Measurements from ENCODE around the gene CDH1. TPM values are rescaled to one million over a fixed set of nuclear protein-coding genes. Genes with fewer than 3 reads are reported as not detected.

Gene CDH1
- polyA plus RNA-seq, 3 donors = 0.05 to 0.13 TPM; not detected in 1

DNA sequence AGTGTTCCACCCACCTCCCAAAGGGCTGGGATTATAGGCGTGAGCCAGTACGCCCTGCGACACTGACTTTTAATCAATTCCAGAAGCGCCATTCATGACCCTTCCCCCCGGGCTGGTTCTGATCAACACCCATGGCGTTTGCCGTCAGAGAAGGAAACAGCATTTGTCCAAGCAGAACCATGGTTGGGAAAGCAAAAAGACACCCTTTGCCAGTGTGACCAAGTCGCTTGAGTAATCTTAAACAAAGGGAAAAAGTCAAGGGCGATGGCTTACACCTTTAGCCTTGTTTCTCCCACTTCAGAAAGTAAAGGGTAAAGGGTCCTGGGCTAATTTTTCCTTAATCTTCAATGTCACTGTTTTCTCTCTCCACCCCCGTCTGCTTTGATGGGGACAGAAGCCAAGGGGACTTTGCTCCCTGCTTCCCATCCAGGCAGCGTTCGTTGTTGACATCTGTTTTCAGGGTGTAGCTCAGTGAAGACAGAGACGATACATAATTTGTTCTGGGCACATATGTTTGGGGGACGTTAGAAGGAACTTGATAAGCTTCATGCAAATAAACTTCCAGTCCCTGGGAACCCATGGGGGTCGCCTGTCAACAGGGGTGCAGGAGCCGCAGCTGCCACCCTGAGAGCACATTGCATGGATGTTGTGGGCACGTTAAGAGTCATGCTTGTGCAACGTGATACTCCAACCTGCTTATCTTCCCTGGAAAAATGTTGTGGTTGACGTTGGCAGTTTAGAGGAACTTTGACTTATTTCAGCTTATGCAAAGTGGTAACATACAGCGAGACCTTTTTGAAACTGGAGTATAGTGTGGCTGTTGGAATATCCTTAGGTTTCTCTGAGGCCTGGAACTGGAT, 55.6 kb downstream of the CDH1 start:
- Mint-ChIP-seq H3K4me1 (peaks cover 36% of the 10 kb centered on the region), H3K4me3 (no peak overlapping the region), H3K36me3 (no peaks in the 10 kb centered on the region), H3K27me3 (ENCODE audit: low read depth in 3 of 3) (peaks cover 0 to 3% (median 2%) of the 10 kb centered on the region in 3 donors), H3K9me3 (no peaks in the 10 kb centered on the region), H3K27ac (no peak overlapping the region)
- TF ChIP-seq, protein P1, sequence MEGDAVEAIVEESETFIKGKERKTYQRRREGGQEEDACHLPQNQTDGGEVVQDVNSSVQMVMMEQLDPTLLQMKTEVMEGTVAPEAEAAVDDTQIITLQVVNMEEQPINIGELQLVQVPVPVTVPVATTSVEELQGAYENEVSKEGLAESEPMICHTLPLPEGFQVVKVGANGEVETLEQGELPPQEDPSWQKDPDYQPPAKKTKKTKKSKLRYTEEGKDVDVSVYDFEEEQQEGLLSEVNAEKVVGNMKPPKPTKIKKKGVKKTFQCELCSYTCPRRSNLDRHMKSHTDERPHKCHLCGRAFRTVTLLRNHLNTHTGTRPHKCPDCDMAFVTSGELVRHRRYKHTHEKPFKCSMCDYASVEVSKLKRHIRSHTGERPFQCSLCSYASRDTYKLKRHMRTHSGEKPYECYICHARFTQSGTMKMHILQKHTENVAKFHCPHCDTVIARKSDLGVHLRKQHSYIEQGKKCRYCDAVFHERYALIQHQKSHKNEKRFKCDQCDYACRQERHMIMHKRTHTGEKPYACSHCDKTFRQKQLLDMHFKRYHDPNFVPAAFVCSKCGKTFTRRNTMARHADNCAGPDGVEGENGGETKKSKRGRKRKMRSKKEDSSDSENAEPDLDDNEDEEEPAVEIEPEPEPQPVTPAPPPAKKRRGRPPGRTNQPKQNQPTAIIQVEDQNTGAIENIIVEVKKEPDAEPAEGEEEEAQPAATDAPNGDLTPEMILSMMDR (IDR thresholded peaks at IDR 0.05) = no peak
- Histone ChIP-seq H3K4me3 (replicated peaks in 1 of 3; ENCODE audit: low read depth in 2 of 3, low read length in 3 of 3) (no peak overlapping the region), H2AFZ (ENCODE audit: insufficient read depth, low read depth, low read length, poor library complexity, severe bottlenecking) (no peak overlapping the region), H3K4me2 (replicated peaks; ENCODE audit: extremely low read depth, low read length, poor library complexity, severe bottlenecking) (no peak overlapping the region), H3K27ac (ENCODE audit: low read depth in 1 of 2, low read length in 2 of 2) (no peak overlapping the region), H3K4me1 (ENCODE audit: control insufficient read depth in 1 of 2, insufficient read depth in 2 of 2, low read length in 2 of 2) (peaks cover 28 to 30% of the 10 kb centered on the region in 2 donors), H3K36me3 (replicated peaks in 1 of 2; ENCODE audit: control insufficient read depth in 1 of 2, insufficient read depth in 2 of 2, low read length in 2 of 2) (no peaks in the 10 kb centered on the region), H4K20me1 (ENCODE audit: insufficient read depth, low read length) (no peaks in the 10 kb centered on the region), H3K27me3 (ENCODE audit: control insufficient read depth in 2 of 2, insufficient read depth in 2 of 2, low read length in 2 of 2) (no peaks in the 10 kb centered on the region), H3K9ac (ENCODE audit: insufficient read depth, low read length, poor library complexity, severe bottlenecking) (no peak overlapping the region), H3K79me2 (ENCODE audit: insufficient read depth, low read length) (no peaks in the 10 kb centered on the region), H3K9me3 (replicated peaks in 1 of 2; ENCODE audit: control insufficient read depth in 1 of 2, insufficient read depth in 1 of 2, low read length in 2 of 2) (no peaks in the 10 kb centered on the region)
- 35% methylated on average over 14 of the region's 20 CpGs for WGBS (ENCODE audit: insufficient coverage)
- no peak for DNase-seq
- intact Hi-C loops (cut with micrococcal nuclease) = no loop called here

DNA sequence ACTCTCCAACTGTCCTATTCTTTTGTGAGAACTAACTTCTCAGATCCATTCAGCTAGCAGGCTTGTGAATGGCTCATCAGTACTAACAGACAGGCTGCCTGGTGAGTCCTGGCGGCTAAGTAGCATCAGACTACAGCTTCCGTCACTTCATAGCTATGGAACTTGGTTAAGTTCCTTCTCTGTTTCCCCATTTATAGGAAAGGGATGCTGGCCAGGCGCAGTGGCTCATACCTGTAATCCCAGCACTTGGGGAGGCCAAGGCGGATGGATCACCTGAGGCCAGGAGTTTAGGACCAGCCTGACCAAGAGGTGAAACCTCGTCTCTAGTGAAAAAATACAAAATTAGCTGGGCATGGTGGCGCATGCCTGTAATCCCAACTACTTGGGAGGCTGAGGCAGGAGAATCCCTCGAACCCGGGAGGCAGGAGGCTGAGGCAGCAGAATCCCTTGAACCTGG, 56.3 kb downstream of the CDH1 start:
- WGBS (ENCODE audit: insufficient coverage) = 78% methylated on average over 8 of the region's 8 CpGs
- Mint-ChIP-seq H3K27ac (no peak overlapping the region), H3K36me3 (no peaks in the 10 kb centered on the region), H3K9me3 (no peaks in the 10 kb centered on the region), H3K4me1 (peaks cover 36% of the 10 kb centered on the region), H3K4me3 (no peak overlapping the region), H3K27me3 (ENCODE audit: low read depth in 3 of 3) (peaks cover 0 to 3% (median 2%) of the 10 kb centered on the region in 3 donors)
- no peak for DNase-seq
- Histone ChIP-seq H4K20me1 (ENCODE audit: insufficient read depth, low read length) (no peaks in the 10 kb centered on the region), H3K79me2 (ENCODE audit: insufficient read depth, low read length) (no peaks in the 10 kb centered on the region), H2AFZ (ENCODE audit: insufficient read depth, low read depth, low read length, poor library complexity, severe bottlenecking) (no peak overlapping the region), H3K27ac (ENCODE audit: low read depth in 1 of 2, low read length in 2 of 2) (no peak overlapping the region), H3K9ac (ENCODE audit: insufficient read depth, low read length, poor library complexity, severe bottlenecking) (no peak overlapping the region), H3K4me1 (ENCODE audit: control insufficient read depth in 1 of 2, insufficient read depth in 2 of 2, low read length in 2 of 2) (peaks cover 28 to 30% of the 10 kb centered on the region in 2 donors), H3K27me3 (ENCODE audit: control insufficient read depth in 2 of 2, insufficient read depth in 2 of 2, low read length in 2 of 2) (no peaks in the 10 kb centered on the region), H3K4me3 (replicated peaks in 1 of 3; ENCODE audit: low read depth in 2 of 3, low read length in 3 of 3) (no peak overlapping the region), H3K4me2 (replicated peaks; ENCODE audit: extremely low read depth, low read length, poor library complexity, severe bottlenecking) (no peak overlapping the region), H3K36me3 (replicated peaks in 1 of 2; ENCODE audit: control insufficient read depth in 1 of 2, insufficient read depth in 2 of 2, low read length in 2 of 2) (no peaks in the 10 kb centered on the region), H3K9me3 (replicated peaks in 1 of 2; ENCODE audit: control insufficient read depth in 1 of 2, insufficient read depth in 1 of 2, low read length in 2 of 2) (no peaks in the 10 kb centered on the region)
- intact Hi-C loops (cut with micrococcal nuclease) = no loop called here
- TF ChIP-seq, protein P1 (IDR thresholded peaks at IDR 0.05) = no peak
